Measurements from ENCODE around the gene KIF6. TPM values are rescaled to one million over a fixed set of nuclear protein-coding genes. Genes with fewer than 3 reads are reported as not detected.

The KIF6 gene
- total and polyA plus RNA-seq, 11 donors: 0.06 to 0.77 (median 0.48) TPM

DNA sequence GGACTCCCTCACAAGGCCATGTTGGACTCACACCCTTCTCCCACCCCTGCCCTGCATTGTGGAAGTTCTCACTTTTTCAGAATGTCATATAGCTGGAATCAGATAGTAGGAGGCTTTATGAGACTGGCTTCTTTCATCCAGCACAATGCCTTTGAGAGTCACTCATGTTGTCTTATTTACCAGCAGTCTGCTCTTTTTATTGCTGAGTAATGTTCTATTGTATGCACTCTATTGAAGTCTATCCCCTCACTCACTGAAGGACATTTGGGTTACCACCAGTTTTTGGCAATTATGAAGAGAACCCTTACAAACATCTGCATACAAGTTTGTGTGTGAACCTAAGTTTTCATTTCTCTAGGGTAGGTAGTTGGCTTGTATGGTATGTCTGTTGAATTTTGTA lies 321.9 kb downstream of the KIF6 start:
- TF ChIP-seq, protein P1, sequence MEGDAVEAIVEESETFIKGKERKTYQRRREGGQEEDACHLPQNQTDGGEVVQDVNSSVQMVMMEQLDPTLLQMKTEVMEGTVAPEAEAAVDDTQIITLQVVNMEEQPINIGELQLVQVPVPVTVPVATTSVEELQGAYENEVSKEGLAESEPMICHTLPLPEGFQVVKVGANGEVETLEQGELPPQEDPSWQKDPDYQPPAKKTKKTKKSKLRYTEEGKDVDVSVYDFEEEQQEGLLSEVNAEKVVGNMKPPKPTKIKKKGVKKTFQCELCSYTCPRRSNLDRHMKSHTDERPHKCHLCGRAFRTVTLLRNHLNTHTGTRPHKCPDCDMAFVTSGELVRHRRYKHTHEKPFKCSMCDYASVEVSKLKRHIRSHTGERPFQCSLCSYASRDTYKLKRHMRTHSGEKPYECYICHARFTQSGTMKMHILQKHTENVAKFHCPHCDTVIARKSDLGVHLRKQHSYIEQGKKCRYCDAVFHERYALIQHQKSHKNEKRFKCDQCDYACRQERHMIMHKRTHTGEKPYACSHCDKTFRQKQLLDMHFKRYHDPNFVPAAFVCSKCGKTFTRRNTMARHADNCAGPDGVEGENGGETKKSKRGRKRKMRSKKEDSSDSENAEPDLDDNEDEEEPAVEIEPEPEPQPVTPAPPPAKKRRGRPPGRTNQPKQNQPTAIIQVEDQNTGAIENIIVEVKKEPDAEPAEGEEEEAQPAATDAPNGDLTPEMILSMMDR (IDR thresholded peaks at IDR 0.05): no peak
- no peak for TF ChIP-seq POLR2A (IDR thresholded peaks at IDR 0.05)
- Histone ChIP-seq H3K36me3 (no peaks in the 10 kb centered on the region), H3K9me3 (no peaks in the 10 kb centered on the region), H3K27ac (no peak overlapping the region), H3K4me1 (no peaks in the 10 kb centered on the region), H3K4me3 (no peak overlapping the region), H3K27me3 (no peaks in the 10 kb centered on the region)
- intact Hi-C loops (cut with DNase I): no loop called here
- DNase-seq (no peak), ATAC-seq (no peak)

DNA sequence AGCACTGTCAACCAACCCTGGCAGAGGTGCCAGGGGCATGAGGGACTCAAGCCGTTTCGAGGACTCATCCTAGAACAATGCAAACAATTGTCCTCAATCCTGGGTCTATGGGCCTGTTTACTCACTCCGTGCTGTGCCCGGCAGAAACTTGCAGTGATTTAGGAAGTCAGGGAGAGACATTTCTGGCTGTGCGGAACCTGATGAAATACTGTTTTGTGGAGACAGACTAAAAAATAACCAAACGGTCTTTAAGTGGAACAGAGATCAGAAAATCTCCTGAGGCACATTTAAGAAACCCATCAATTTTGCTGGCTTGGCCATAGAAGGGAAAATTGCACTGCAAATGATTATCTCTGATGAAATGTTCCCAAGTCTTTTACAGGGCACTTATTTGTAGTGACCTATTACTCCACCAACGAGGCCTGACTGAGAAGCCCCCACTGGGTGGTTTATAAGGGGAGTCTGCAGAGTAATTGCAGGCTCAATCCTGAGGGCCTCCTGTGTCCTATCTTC lies 322.9 kb downstream of the KIF6 start:
- DNase-seq: no peak
- intact Hi-C loops (cut with DNase I): no loop called here
- no peak overlapping the region for H3K27ac ChIP-seq
- TF ChIP-seq, protein P1 (IDR thresholded peaks at IDR 0.05): no peak
- no peak for TF ChIP-seq POLR2A (IDR thresholded peaks at IDR 0.05)
- H3K4me3 ChIP-seq: no peak overlapping the region
- no peaks in the 10 kb centered on the region for H3K36me3 ChIP-seq
- no peak for ATAC-seq
- no peaks in the 10 kb centered on the region for H3K9me3 ChIP-seq
- H3K4me1 ChIP-seq: no peaks in the 10 kb centered on the region
- 78 to 80% (median 78%) methylated on average over 7 of the region's 7 CpGs for WGBS, 4 donors
- H3K27me3 ChIP-seq: no peaks in the 10 kb centered on the region

DNA sequence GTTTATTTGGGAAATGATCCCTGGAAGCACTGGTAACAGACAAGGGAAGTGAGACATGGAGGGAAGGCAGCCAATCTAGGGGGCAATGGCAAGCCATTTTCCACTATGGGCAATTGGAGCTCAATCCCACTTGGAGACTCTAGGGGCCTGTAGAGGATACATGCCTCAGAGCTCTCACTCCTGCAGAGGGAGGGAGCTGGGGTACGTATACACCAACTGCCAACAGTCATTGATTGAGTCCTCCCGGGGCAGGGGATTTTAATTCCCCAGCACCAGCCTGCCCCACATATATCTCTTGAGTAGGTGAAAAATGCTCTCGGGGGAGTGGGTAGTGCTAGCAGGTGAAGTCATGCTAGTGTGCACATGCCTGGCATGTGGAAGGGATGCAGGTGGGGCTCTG lies 323.8 kb downstream of the KIF6 start:
- 88 to 93% (median 91%) methylated on average over 3 of the region's 3 CpGs for WGBS, 4 donors
- intact Hi-C loops (cut with DNase I): no loop called here
- no peak overlapping the region for H3K4me3 ChIP-seq
- no peaks in the 10 kb centered on the region for H3K4me1 ChIP-seq
- no peaks in the 10 kb centered on the region for H3K36me3 ChIP-seq
- H3K9me3 ChIP-seq: no peaks in the 10 kb centered on the region
- no peak for DNase-seq
- ATAC-seq: no peak
- H3K27me3 ChIP-seq: no peaks in the 10 kb centered on the region
- TF ChIP-seq, protein P1 (IDR thresholded peaks at IDR 0.05): no peak
- TF ChIP-seq POLR2A (IDR thresholded peaks at IDR 0.05): no peak
- no peak overlapping the region for H3K27ac ChIP-seq

DNA sequence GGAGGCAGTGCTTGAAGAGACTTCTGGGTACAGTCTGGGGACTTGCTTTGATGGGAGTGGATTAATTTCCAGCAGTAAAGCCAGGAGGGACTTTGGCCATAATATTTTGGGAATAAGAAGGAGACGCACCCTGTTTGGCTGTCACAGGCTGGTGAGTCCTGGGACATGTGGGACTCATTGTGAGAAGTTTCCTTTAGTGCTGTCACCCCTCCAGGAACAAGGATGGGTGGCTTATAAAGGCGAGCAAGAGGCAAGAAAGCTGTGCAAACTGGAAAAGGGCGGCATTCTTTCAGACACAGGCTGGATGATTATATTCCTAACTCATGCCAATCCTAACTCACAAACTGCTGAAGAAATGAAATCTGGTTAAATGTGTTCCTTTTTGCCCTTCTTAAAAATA lies 325.2 kb downstream of the KIF6 start:
- WGBS, 4 donors: 72 to 93% (median 90%) methylated on average over 3 of the region's 3 CpGs
- TF ChIP-seq, protein P1 (IDR thresholded peaks at IDR 0.05): no peak
- no peak for TF ChIP-seq POLR2A (IDR thresholded peaks at IDR 0.05)
- H3K36me3 ChIP-seq: no peaks in the 10 kb centered on the region
- ATAC-seq (no peak), DNase-seq (no peak)
- no peaks in the 10 kb centered on the region for H3K9me3 ChIP-seq
- no peak overlapping the region for H3K4me3 ChIP-seq
- H3K27ac ChIP-seq: no peak overlapping the region
- intact Hi-C loops (cut with DNase I): no loop called here
- H3K4me1 ChIP-seq: no peaks in the 10 kb centered on the region
- no peaks in the 10 kb centered on the region for H3K27me3 ChIP-seq
